C4-2B (cell line): ENCODE results near the gene DPM2.
A peak's percentile ranks its signal among the peaks of the same experiment; 100 is the strongest.

ENCODE experiments used
- H3K27ac ChIP-seq: fragments of 450-650 bp; 2 replicates; pipeline ENCODE4 v1.5.1; 2017
- ZFX ChIP-seq: fragments of 450-650 bp; IDR thresholded peaks from 2 replicates; pipeline ENCODE4 v1.6.1; 2017
- TF ChIP-seq, protein P1 (sequence below): fragments of 450-650 bp; conservative IDR thresholded peaks from 2 replicates; pipeline ENCODE4 v1.5.1; 2017; ENCODE audit warnings: mild to moderate bottlenecking

Gene DPM2

DNA sequence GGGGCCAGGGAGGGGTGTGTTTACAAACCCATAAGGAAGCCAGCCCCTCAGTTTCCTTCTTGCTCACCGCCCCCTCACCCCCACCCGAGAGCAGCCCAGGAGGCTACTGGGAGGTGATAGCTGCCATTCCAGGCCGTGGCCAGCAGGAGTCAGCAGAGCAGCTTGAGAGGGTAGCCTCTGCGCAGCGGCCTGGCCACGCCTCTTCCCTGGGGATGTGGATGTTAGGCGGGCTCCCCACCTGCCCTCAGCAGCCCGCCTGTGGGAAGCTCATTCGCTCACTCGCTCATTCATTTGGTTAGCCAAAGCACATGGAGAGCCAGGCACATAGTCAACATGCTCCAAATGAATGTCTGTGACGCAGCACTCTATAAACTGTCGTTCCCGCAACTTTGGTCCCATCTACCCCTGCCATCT, 6.1 kb upstream of the DPM2 start:
- no peak for TF ChIP-seq ZFX
- TF ChIP-seq, protein P1, sequence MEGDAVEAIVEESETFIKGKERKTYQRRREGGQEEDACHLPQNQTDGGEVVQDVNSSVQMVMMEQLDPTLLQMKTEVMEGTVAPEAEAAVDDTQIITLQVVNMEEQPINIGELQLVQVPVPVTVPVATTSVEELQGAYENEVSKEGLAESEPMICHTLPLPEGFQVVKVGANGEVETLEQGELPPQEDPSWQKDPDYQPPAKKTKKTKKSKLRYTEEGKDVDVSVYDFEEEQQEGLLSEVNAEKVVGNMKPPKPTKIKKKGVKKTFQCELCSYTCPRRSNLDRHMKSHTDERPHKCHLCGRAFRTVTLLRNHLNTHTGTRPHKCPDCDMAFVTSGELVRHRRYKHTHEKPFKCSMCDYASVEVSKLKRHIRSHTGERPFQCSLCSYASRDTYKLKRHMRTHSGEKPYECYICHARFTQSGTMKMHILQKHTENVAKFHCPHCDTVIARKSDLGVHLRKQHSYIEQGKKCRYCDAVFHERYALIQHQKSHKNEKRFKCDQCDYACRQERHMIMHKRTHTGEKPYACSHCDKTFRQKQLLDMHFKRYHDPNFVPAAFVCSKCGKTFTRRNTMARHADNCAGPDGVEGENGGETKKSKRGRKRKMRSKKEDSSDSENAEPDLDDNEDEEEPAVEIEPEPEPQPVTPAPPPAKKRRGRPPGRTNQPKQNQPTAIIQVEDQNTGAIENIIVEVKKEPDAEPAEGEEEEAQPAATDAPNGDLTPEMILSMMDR: peak; percentile 83
- no peak overlapping the region for H3K27ac ChIP-seq

DNA sequence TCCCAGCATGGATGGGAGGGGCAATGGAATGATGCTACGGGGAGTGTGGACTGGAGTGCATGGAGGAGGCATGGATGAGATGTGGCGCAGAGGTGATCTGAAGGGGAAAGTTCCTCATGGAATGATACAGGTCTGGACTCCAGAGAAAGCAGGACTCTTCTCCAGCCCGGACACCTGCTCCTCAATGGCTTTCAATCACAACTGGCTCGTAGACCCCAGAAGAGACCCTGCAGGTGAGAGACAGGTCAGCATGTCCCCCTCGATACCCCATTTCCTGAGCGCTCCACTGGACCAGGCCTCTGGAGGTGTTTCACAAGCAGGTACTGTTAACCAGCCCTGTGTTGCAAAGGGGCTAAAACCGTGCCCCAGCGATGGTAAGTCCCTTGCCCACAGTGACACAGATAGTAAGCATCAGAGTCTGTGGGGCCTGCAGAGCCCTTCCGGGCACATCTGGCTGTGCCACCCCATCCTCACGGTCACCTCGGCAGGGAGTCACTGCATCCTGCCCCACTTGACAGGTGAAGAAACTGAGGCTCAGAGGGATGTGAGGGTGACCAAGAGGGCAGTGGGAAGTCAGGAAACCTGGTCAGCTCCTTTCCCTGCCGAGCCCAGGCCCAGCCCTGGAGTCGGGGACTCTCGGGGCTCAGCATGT, 5.5 kb upstream of the DPM2 start:
- no peak overlapping the region for H3K27ac ChIP-seq
- no peak for TF ChIP-seq ZFX
- TF ChIP-seq, protein P1: peak; percentile 67

DNA sequence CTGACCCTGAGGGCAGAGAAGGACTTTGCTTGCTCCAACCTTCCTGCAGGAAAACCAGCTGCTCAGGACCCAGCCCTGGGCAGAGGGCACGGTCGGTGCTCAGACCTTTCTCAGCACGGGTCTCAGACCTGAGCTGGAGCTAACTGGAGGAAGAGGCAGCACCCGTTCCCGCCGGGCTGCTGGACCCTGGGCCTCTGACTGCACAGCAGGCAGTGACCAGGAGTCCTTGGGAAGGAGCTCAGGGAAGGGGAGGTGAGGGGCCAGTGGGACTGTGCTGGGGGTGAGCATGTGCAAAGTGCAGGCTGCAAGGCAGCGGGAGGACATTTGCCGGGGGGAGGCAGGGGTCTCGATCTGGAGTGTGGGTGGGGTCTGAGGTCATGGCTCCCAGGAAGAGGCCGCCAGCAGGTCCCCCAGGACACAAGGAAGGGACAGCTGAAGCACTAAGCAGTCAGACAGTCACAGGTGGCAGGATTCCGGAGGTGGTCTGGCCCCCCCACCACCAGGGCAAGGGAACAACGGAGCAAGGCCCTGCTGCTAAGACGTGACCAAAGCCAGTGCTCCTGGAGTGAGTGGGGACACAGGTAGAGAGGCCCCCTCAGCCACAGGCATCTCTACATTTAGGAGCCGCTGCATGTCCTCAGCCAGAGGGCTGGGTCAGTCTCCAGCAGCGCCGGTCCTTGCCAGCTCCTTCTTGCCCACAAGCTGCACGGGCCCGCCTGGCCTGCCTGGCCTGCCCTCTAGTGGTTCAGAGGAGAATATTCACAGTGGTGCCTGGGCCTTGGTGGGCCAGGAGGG, 4.8 kb upstream of the DPM2 start:
- TF ChIP-seq, protein P1: peak; percentile 87
- TF ChIP-seq ZFX: no peak
- no peak overlapping the region for H3K27ac ChIP-seq

DNA sequence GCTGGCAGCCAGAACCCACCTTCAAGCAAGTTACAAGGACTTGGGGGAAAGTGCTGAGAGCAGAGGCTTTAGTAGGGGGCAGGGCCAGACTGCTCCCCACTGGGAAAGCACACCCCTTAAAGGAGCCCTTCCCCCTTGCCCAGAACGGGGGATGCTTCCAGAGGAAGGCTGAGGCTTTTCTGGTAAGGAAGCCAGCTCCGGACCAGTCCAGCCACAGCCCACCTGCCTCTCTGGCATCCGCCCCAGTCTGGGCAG, 4.2 kb upstream of the DPM2 start:
- TF ChIP-seq, protein P1: no peak
- TF ChIP-seq ZFX: no peak
- no peak overlapping the region for H3K27ac ChIP-seq

DNA sequence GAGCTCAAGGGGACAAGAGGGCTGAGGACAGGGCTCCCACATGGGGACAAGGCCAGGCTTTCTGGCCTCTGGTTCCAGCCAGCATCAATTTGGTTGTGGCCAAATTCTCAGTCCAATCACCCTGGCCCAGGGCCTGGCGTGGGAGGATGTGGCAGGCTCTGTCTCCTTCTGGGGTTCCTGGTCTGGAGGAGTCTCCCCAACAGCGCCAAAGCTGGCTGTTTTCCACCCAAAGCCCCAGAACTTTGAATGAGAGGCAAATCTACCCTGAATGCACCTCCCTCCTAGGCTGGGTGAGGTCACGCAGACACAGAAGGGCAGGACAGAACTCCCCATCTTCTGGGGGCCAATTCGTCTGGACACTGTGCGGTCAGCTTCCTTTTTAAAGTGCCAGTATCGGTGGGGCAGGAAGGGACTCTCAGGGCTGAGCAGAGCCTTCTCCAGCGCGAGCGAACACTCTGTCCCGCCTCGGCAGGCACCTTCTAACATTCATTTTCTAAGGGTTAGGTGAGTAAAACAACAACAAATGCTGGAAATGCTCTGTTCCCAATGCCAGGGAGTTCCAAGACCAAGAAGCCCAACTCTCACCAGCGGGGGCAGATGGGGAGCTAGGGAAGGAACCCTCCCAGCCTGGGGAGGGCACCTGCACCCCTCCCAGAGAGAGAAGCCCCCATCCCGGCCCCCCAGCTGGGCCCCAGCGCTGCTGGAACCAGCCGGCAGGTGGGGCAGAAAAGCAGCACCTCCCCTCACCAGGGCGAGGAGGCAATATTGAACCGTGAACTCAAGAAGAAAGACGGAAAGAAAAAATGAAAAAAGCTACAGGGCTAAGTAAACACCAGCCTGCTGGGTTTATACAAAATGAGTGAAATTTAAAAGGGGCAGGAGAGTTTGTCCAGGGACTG, 3.7 kb upstream of the DPM2 start:
- TF ChIP-seq ZFX: no peak
- TF ChIP-seq, protein P1: no peak
- H3K27ac ChIP-seq: no peak overlapping the region

DNA sequence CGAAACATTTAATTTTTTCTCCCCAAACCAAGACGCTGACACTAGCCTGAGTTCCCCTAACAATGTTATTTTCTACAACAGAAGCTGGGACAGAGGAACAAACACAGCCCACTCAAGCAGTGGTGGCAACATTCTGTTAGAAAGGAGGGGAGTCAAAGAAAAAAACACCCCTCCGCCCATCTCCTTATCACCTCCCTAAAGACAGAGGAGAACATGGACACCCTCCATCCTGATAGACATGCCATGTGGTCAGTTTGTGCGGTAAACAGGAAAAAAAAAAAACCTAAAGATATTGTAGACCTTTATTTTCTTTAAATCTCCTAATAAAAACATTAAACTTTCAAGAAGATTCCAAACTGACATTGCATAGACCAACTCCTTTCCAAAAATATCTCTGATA, 2.9 kb upstream of the DPM2 start:
- no peak for TF ChIP-seq ZFX
- TF ChIP-seq, protein P1: no peak
- H3K27ac ChIP-seq: no peak overlapping the region

DNA sequence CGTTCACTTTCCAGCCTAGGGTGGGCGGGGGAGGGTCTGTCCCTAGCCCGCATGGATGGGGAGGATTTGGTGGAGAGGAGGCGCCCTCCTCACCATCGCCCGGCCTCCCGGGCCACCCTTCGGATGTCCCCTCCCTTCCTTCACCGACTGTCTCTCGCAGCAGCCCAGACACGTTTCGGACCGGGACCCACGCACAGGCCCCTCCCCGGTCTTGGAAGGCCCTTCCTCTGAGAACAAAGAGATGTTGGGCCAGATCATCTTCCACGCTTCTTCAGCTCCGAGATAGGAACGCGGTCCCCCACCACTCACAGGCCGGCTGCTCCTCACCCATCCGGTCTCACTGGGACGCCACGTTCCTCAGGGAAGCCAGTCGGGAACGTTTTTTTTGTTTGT, 640 bp upstream of the DPM2 start:
- peak overlapping the region; percentile 84; the same call in 1 of the 2 replicates for H3K27ac ChIP-seq
- TF ChIP-seq, protein P1: no peak
- TF ChIP-seq ZFX: no peak
